ENCODE results near the gene ARL5A. TPM values are rescaled to one million over a fixed set of nuclear protein-coding genes. Genes with fewer than 3 reads are reported as not detected.

The ARL5A gene
- total and polyA plus RNA-seq, 11 donors = 12.9 to 59.1 (median 54.4) TPM

DNA sequence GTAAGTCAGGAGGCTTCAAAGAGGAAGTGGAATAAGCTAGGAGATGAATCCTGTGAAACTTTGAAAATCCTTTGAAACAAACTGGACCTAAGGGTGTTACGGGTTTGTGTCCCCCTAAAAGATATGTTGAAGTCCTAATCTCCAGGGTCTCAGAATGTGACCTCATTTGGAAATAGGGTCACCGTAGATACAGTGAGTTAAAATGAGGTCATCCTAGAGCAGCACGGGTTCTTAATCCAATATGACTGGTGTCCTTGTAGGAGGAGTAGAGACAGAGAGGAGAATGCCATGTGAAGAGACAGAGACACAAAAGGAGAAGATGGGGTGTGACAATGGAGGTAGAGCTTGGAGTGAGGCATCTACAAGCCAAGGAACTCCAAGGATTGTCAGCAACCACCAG, 67.0 kb downstream of the ARL5A start:
- WGBS, 4 donors = 86 to 92% (median 87%) methylated on average over 3 of the region's 3 CpGs
- intact Hi-C loops (cut with DNase I) = no loop called here
- no peak overlapping the region for H3K27ac ChIP-seq
- H3K36me3 ChIP-seq = no peaks in the 10 kb centered on the region
- no peak for ATAC-seq
- H3K27me3 ChIP-seq = no peaks in the 10 kb centered on the region
- peaks cover 0 to 25% (median 9%) of the 10 kb centered on the region in 12 donors for H3K4me1 ChIP-seq
- no peak for TF ChIP-seq POLR2A (IDR thresholded peaks at IDR 0.05)
- TF ChIP-seq, protein P1, sequence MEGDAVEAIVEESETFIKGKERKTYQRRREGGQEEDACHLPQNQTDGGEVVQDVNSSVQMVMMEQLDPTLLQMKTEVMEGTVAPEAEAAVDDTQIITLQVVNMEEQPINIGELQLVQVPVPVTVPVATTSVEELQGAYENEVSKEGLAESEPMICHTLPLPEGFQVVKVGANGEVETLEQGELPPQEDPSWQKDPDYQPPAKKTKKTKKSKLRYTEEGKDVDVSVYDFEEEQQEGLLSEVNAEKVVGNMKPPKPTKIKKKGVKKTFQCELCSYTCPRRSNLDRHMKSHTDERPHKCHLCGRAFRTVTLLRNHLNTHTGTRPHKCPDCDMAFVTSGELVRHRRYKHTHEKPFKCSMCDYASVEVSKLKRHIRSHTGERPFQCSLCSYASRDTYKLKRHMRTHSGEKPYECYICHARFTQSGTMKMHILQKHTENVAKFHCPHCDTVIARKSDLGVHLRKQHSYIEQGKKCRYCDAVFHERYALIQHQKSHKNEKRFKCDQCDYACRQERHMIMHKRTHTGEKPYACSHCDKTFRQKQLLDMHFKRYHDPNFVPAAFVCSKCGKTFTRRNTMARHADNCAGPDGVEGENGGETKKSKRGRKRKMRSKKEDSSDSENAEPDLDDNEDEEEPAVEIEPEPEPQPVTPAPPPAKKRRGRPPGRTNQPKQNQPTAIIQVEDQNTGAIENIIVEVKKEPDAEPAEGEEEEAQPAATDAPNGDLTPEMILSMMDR (IDR thresholded peaks at IDR 0.05) = no peak
- DNase-seq = no peak
- H3K9me3 ChIP-seq = no peaks in the 10 kb centered on the region
- H3K4me3 ChIP-seq = no peak overlapping the region

DNA sequence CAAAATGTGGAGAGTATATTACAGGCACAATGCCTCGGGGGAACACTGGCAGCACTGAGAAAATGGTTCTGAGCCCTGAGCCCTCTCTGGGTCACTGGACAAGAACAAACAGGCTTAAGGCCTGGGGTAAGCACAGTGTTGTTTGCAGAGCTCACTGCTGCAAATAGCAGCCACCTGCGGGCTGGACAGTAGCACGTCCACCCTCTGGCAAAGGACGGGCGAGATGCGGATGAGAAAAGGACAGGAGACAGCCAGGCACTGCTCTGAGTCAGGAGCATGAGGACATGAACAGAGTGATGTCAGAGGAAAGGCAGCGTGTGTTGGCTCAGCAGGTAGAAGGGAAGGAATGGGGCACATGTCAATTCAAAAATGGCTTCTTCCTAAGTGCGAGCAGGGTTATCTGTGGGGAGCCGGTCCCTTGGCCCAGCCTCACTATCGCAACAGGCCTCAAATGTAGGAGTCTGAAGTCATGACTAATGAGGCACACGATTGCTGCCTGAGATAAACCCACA, 68.0 kb downstream of the ARL5A start:
- H3K4me1 ChIP-seq = peaks cover 0 to 18% (median 2%) of the 10 kb centered on the region in 12 donors
- H3K27me3 ChIP-seq = no peaks in the 10 kb centered on the region
- ATAC-seq (peak in 3 of 4 donors; percentile 38 to 59 (median 51)), DNase-seq (no peak)
- no peaks in the 10 kb centered on the region for H3K36me3 ChIP-seq
- intact Hi-C loops (cut with DNase I) = no loop called here
- H3K27ac ChIP-seq = no peak overlapping the region
- H3K9me3 ChIP-seq = no peaks in the 10 kb centered on the region
- TF ChIP-seq, protein P1 (IDR thresholded peaks at IDR 0.05) = no peak
- no peak for TF ChIP-seq POLR2A (IDR thresholded peaks at IDR 0.05)
- 81 to 89% (median 82%) methylated on average over 11 of the region's 11 CpGs for WGBS, 4 donors
- H3K4me3 ChIP-seq = no peak overlapping the region

DNA sequence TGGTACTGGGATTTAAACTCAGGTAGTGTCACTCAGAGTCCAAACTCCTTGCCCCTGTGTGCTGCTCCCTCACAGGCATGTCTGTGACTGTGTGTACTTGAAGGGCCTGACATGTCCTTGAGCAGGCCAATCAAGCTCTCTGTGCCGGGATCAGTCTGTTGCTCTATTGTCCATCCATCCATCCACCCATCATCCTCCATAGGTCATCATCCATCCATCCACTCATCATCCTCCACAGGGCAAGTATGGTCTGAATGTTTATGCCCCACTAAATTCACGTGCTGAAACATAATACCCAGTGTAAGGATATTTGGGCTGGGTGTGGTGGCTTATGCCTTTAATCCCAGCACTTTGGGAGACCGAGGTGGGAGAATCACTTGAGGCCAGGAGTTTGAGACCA, 69.5 kb downstream of the ARL5A start:
- intact Hi-C loops (cut with DNase I) = no loop called here
- Histone ChIP-seq H3K27me3 (no peaks in the 10 kb centered on the region), H3K4me3 (no peak overlapping the region), H3K27ac (no peak overlapping the region), H3K9me3 (no peaks in the 10 kb centered on the region), H3K4me1 (peaks cover 0 to 23% (median 3%) of the 10 kb centered on the region in 12 donors), H3K36me3 (no peaks in the 10 kb centered on the region)
- DNase-seq (no peak), ATAC-seq (no peak)
- 88 to 98% (median 95%) methylated on average over 3 of the region's 3 CpGs for WGBS, 4 donors
- TF ChIP-seq POLR2A (IDR thresholded peaks at IDR 0.05) = no peak
- TF ChIP-seq, protein P1 (IDR thresholded peaks at IDR 0.05) = no peak

DNA sequence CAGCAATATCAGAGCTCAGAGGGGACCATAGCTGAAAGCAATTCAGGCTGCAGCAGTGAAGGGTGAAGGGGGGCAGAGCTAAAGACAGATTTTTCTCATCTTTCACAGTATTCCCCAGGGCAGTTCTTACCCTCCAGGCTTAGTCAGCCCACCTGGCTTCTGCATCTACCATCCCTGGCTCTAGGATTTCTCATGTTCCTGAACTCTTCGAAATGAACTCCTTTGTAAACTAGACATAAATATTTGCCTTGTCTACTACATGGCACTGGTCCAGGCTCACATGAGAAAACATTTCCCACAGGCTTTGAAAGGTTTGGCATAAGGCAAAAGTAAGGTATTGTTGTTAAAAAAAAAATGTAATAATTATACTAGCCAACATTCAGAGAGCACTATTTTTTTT, 70.4 kb downstream of the ARL5A start:
- WGBS, 4 donors = 8 to 20% (median 15%) methylated on average over 1 of the region's 1 CpG
- Histone ChIP-seq H3K36me3 (no peaks in the 10 kb centered on the region), H3K9me3 (no peaks in the 10 kb centered on the region), H3K4me3 (no peak overlapping the region), H3K27me3 (no peaks in the 10 kb centered on the region), H3K4me1 (peaks cover 0 to 23% (median 3%) of the 10 kb centered on the region in 12 donors), H3K27ac (no peak overlapping the region)
- TF ChIP-seq, protein P1 (IDR thresholded peaks at IDR 0.05) = no peak
- no peak for TF ChIP-seq POLR2A (IDR thresholded peaks at IDR 0.05)
- intact Hi-C loops (cut with DNase I) = no loop called here
- ATAC-seq = no peak
- no peak for DNase-seq

Measured in heart left ventricle (tissue), 16 donors.